Naive thymus-derived CD8-positive, alpha-beta T cell (primary cell): ENCODE results near the gene DNAH12. TPM values are rescaled to one million over a fixed set of nuclear protein-coding genes. Genes with fewer than 3 reads are reported as not detected.

Source experiments
- ATAC-seq, 2 donors: fragments of 150-1000 bp; cut with Tn5 transposase in 1 of 2; sonication (Bioruptor Pico), chemical (Tn5 transposase) in 1 of 2; 1 replicate in 1 of 2; 2 replicates in 1 of 2; pipeline ENCODE4 v1.10.0; 2021; ENCODE audit warnings: mild to moderate bottlenecking in 2 of 2, moderate library complexity in 2 of 2
- POLR2A ChIA-PET: fragments of 350-600 bp; sonication (Branson Sonifier 250); formaldehyde crosslinking; loops from one replicate; lab custom pipeline; 2021; ENCODE audit warnings: antibody characterized with exemption; lab: Charles Lee
- DNase-seq, 10 donors: peaks; one replicate each; pipeline versions ENCODE4 v3.0.0 to v3.0.0-alpha.2; 2020 to 2022
- H3K27ac Mint-ChIP-seq, 10 donors: one replicate each; pipeline ENCODE4 v1.8.0; 2020 to 2022; ENCODE audit warnings: mild to moderate bottlenecking in 10 of 10, mixed read lengths in 10 of 10, moderate library complexity in 4 of 10, inconsistent platforms in 1 of 10
- H3K27me3 Mint-ChIP-seq, 5 donors: one replicate each; pipeline ENCODE4 v1.8.0; 2021 to 2022; ENCODE audit warnings: mixed read lengths in 5 of 5
- H3K36me3 Mint-ChIP-seq, 3 donors: one replicate each; pipeline ENCODE4 v1.8.0; 2020 to 2022; ENCODE audit warnings: mixed read lengths in 3 of 3, mild to moderate bottlenecking in 2 of 3, inconsistent platforms in 1 of 3
- H3K4me1 Mint-ChIP-seq, 4 donors: one replicate each; pipeline ENCODE4 v1.8.0; 2021 to 2022; ENCODE audit warnings: mixed read lengths in 4 of 4
- H3K4me3 Mint-ChIP-seq, 10 donors: one replicate each; pipeline ENCODE4 v1.8.0; 2020 to 2022; ENCODE audit warnings: mild to moderate bottlenecking in 10 of 10, mixed read lengths in 10 of 10, moderate library complexity in 6 of 10, inconsistent platforms in 1 of 10
- H3K9me3 Mint-ChIP-seq, 9 donors: one replicate each; pipeline ENCODE4 v1.8.0; 2020 to 2022; ENCODE audit warnings: mixed read lengths in 9 of 9, mild to moderate bottlenecking in 3 of 9, inconsistent platforms in 1 of 9, moderate library complexity in 1 of 9
- polyA plus RNA-seq, 3 donors: library from polyadenylated mRNA; unstranded; fragments of 300-500 nt; fragmentation: Illumina TruSeq; gene quantifications; one replicate each; pipeline ENCODE4 v1.2.3, GENCODE V29; 2021
- total RNA-seq, 8 experiments: library from RNA in 2 of 8; stranded (reverse) in 2 of 8; gene quantifications; one replicate each; pipeline ENCODE4 v1.2.3 and lab custom pipeline; 2021 to 2026

The DNAH12 gene
- total and polyA plus RNA-seq, 5 experiments from 2014 or later, result 0.65 to 0.66 TPM; not detected in 3

GRCh38 chr3:57287205-57287604 lies 256.9 kb downstream of the DNAH12 start:
- DNase-seq (no peak), ATAC-seq (no peak)
- POLR2A ChIA-PET, result no interaction called here
- no peak overlapping the region for H3K4me3 Mint-ChIP-seq
- peaks cover 0 to 11% (median 2%) of the 10 kb centered on the region in 3 donors for H3K36me3 Mint-ChIP-seq
- no peak overlapping the region for H3K27ac Mint-ChIP-seq
- H3K4me1 Mint-ChIP-seq, result no peaks in the 10 kb centered on the region
- peaks cover 0 to 14% (median 0%) of the 10 kb centered on the region in 9 donors for H3K9me3 Mint-ChIP-seq
- peaks cover 0 to 8% (median 0%) of the 10 kb centered on the region in 5 donors for H3K27me3 Mint-ChIP-seq

- peaks cover 0 to 14% (median 2%) of the 10 kb centered on the region in 9 donors for H3K9me3 Mint-ChIP-seq
- peaks cover 2 to 11% (median 5%) of the 10 kb centered on the region in 3 donors for H3K36me3 Mint-ChIP-seq
- POLR2A ChIA-PET, result no interaction called here
- ATAC-seq, result no peak
- no peaks in the 10 kb centered on the region for H3K4me1 Mint-ChIP-seq
- no peak overlapping the region for H3K4me3 Mint-ChIP-seq
- H3K27ac Mint-ChIP-seq, result no peak overlapping the region
- no peaks in the 10 kb centered on the region for H3K27me3 Mint-ChIP-seq
- DNase-seq, result no peak
These were observed 260.8 kb downstream of the DNAH12 start for GRCh38 chr3:57283334-57283733.

- POLR2A ChIA-PET, result no interaction called here
- ATAC-seq (no peak), DNase-seq (no peak)
- Mint-ChIP-seq H3K36me3 (peaks cover 0 to 5% (median 0%) of the 10 kb centered on the region in 3 donors), H3K4me3 (no peak overlapping the region), H3K4me1 (no peaks in the 10 kb centered on the region), H3K9me3 (peaks cover 0 to 5% (median 2%) of the 10 kb centered on the region in 9 donors), H3K27me3 (no peaks in the 10 kb centered on the region), H3K27ac (peak overlapping the region in 2 of 10 donors; percentile 16 to 30)
These were observed 262.4 kb downstream of the DNAH12 start for GRCh38 chr3:57281715-57282114.

DNA sequence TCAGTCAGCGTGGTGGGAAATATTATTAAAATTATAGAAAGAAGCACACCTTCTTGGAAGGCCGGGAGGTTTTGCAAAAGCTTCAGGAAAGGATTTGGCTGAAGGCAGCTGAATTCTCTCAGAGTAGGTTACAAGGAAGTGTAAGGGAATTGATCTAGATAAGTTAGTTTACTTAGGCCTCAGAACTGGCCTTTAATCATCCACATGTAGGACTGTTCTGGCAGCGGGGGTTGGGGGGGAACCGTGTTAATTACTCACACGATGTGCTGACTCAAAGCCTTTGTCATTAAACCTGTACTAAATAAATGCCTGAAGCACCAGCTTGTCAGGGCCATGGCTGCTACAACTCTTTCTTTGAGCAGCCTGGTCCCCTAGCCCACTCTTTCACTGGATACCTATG lies 264.5 kb downstream of the DNAH12 start:
- ATAC-seq (no peak), DNase-seq (no peak)
- POLR2A ChIA-PET, result no interaction called here
- Mint-ChIP-seq H3K27ac (peak overlapping the region in 1 of 10 donors; percentile 35), H3K9me3 (peaks cover 0 to 4% (median 0%) of the 10 kb centered on the region in 9 donors), H3K4me1 (no peaks in the 10 kb centered on the region), H3K4me3 (no peak overlapping the region), H3K27me3 (no peaks in the 10 kb centered on the region), H3K36me3 (peaks cover 0 to 5% (median 3%) of the 10 kb centered on the region in 3 donors)

- Mint-ChIP-seq H3K27me3 (no peaks in the 10 kb centered on the region), H3K27ac (no peak overlapping the region), H3K36me3 (peaks cover 0 to 10% (median 5%) of the 10 kb centered on the region in 3 donors), H3K4me3 (no peak overlapping the region), H3K9me3 (peaks cover 0 to 4% (median 0%) of the 10 kb centered on the region in 9 donors), H3K4me1 (no peaks in the 10 kb centered on the region)
- DNase-seq (no peak), ATAC-seq (no peak)
- POLR2A ChIA-PET, result no interaction called here
These were observed 265.9 kb downstream of the DNAH12 start for GRCh38 chr3:57278237-57278636.

DNA sequence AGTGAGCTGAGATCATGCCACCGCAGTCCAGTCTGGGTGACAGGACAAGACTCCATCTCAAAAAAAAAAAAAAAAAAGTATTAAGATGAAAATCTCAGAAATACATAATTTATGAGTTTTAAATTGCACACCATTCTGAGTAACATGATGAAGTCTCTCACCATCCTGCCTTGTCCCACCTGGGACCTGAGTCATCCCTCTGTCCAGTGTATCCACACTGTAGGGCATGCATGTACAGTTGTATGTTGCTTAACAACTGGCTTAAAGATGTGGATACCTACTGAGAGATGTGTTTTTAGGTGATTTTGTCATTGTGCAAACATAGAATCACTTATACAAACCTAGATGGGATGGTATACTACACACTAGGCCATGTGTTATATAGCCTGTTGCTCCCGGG lies 268.8 kb downstream of the DNAH12 start:
- H3K36me3 Mint-ChIP-seq, result peaks cover 0 to 28% (median 5%) of the 10 kb centered on the region in 3 donors
- POLR2A ChIA-PET, result no interaction called here
- no peaks in the 10 kb centered on the region for H3K4me1 Mint-ChIP-seq
- H3K27ac Mint-ChIP-seq, result no peak overlapping the region
- no peaks in the 10 kb centered on the region for H3K27me3 Mint-ChIP-seq
- H3K4me3 Mint-ChIP-seq, result no peak overlapping the region
- DNase-seq (no peak), ATAC-seq (no peak)
- H3K9me3 Mint-ChIP-seq, result peaks cover 0 to 4% (median 0%) of the 10 kb centered on the region in 9 donors

- H3K36me3 Mint-ChIP-seq, result peaks cover 0 to 33% (median 5%) of the 10 kb centered on the region in 3 donors
- H3K4me1 Mint-ChIP-seq, result no peaks in the 10 kb centered on the region
- no peak overlapping the region for H3K4me3 Mint-ChIP-seq
- no peaks in the 10 kb centered on the region for H3K27me3 Mint-ChIP-seq
- DNase-seq (no peak), ATAC-seq (no peak)
- peaks cover 0 to 3% (median 0%) of the 10 kb centered on the region in 9 donors for H3K9me3 Mint-ChIP-seq
- H3K27ac Mint-ChIP-seq, result no peak overlapping the region
- POLR2A ChIA-PET, result no interaction called here
These were observed 269.3 kb downstream of the DNAH12 start for GRCh38 chr3:57274845-57275244.

- Mint-ChIP-seq H3K4me3 (no peak overlapping the region), H3K4me1 (peaks cover 0 to 2% (median 0%) of the 10 kb centered on the region in 4 donors), H3K9me3 (peaks cover 0 to 11% (median under 1%) of the 10 kb centered on the region in 9 donors), H3K27ac (no peak overlapping the region), H3K36me3 (peaks cover 34 to 84% (median 47%) of the 10 kb centered on the region in 3 donors), H3K27me3 (no peaks in the 10 kb centered on the region)
- no peak for ATAC-seq
- no peak for DNase-seq
- POLR2A ChIA-PET, result no interaction called here
These were observed 275.7 kb downstream of the DNAH12 start for GRCh38 chr3:57268416-57268815.

GRCh38 chr3:57261929-57262328 lies 282.2 kb downstream of the DNAH12 start:
- Mint-ChIP-seq H3K27me3 (no peaks in the 10 kb centered on the region), H3K4me1 (peaks cover 0 to 4% (median 0%) of the 10 kb centered on the region in 4 donors), H3K27ac (peak overlapping the region in 1 of 10 donors; percentile 15), H3K36me3 (peaks cover 58 to 92% (median 77%) of the 10 kb centered on the region in 3 donors), H3K9me3 (peaks cover 0 to 14% (median 3%) of the 10 kb centered on the region in 9 donors), H3K4me3 (no peak overlapping the region)
- ATAC-seq (no peak), DNase-seq (no peak)
- POLR2A ChIA-PET, result no interaction called here

DNA sequence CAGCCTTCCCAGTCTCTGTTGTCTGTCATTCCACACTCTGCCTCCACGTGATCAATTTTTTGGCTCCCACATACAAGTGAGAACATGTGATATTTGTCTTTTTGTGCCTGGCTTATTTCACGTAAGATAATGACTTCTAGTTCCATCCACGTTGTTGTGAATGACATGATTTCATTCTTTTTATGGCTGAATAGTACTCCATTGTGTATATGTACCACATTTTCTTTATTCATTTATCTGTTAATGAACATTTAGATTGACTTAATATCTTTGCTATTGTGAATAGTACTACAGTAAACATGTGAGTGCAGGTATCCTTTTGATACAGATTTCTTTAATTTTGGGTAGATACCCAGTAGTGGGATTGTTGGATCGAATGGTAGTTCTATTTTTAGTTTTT lies 283.0 kb downstream of the DNAH12 start:
- Mint-ChIP-seq H3K9me3 (peaks cover 0 to 14% (median 3%) of the 10 kb centered on the region in 9 donors), H3K27me3 (no peaks in the 10 kb centered on the region), H3K4me1 (peaks cover 0 to 4% (median 0%) of the 10 kb centered on the region in 4 donors), H3K27ac (no peak overlapping the region), H3K36me3 (peaks cover 51 to 86% (median 71%) of the 10 kb centered on the region in 3 donors), H3K4me3 (no peak overlapping the region)
- DNase-seq (no peak), ATAC-seq (no peak)
- POLR2A ChIA-PET, result no interaction called here

DNA sequence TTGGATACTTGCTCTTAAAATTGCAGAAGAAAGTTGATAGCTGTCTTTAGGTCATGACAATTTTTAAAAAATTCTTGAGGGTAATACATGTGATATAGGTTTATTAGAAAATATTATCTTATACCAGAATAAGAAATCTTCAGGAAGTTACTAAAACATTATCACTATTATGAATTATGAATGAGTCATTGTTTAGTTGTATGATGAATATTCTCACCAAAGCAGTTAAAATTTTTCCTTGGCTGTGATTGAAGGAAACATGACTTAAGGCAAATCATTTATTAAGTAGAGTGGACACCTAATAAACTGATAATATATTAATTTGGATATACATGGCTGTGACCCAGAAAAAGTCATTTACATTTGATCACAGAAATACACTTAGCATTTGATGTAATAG lies 286.5 kb downstream of the DNAH12 start:
- H3K27ac Mint-ChIP-seq, result no peak overlapping the region
- POLR2A ChIA-PET, result no interaction called here
- H3K4me1 Mint-ChIP-seq, result peaks cover 0 to 4% (median 0%) of the 10 kb centered on the region in 4 donors
- H3K27me3 Mint-ChIP-seq, result no peaks in the 10 kb centered on the region
- H3K36me3 Mint-ChIP-seq, result peaks cover 29 to 73% (median 43%) of the 10 kb centered on the region in 3 donors
- no peak overlapping the region for H3K4me3 Mint-ChIP-seq
- no peak for ATAC-seq
- H3K9me3 Mint-ChIP-seq, result peaks cover 0 to 4% (median 0%) of the 10 kb centered on the region in 9 donors
- no peak for DNase-seq

DNA sequence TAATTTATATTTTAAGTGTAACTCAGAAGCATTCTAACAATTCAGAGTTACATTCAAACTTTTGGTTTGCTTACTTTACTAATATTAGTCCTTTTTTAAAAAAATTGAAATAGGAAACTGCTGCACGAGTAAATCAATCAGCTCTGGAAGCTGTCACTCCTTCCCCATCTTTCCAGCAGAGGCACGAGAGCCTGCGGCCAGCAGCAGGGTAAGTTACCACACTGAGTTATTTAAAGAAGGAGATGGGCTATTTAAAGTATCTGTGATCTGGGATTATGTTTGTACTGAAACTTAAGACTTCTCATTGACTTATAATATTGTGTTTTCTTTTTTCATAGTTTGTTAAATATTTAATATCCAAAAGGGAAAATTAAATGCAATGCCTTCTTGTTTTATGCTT lies 287.3 kb downstream of the DNAH12 start:
- H3K27ac Mint-ChIP-seq, result peak overlapping the region in 6 of 10 donors; percentile 2 to 29 (median 14)

DNA sequence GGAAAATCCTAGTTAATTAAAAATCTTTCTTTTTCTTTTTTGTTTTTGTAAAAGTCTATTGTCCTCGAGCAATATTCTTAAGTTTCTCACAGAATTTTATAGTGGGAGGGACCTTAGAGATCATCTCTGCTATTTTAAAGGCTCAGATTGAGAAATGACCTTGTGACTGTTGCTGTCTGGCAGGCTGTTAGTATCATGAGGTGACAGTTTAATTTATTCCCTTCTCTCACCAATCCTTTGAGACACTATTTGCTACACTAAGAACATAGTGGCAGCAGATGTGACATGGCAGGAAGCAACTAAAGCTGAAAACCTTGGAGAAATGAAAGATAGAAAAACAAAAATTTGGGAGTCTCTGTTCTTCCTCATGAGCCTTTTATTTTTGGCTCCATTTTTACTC lies 291.7 kb downstream of the DNAH12 start:
- Mint-ChIP-seq H3K9me3 (no peaks in the 10 kb centered on the region), H3K4me3 (no peak overlapping the region), H3K27me3 (no peaks in the 10 kb centered on the region), H3K27ac (peak overlapping the region in 1 of 10 donors; percentile 43), H3K36me3 (peaks cover 8 to 69% (median 14%) of the 10 kb centered on the region in 3 donors), H3K4me1 (peaks cover 0 to 4% (median 0%) of the 10 kb centered on the region in 4 donors)
- POLR2A ChIA-PET, result no interaction called here
- DNase-seq (no peak), ATAC-seq (no peak)

More for the DNA sequence above, 287.3 kb downstream of the DNAH12 start:
- no peaks in the 10 kb centered on the region for H3K27me3 Mint-ChIP-seq
- POLR2A ChIA-PET, result interaction anchor here (0.5 kb wide), 1 partner anchor 10 kb away, joined by 3 read pairs; no protein-coding TSS in a partner anchor
- DNase-seq (no peak), ATAC-seq (no peak)
- peaks cover 0 to 1% (median 0%) of the 10 kb centered on the region in 9 donors for H3K9me3 Mint-ChIP-seq
- no peak overlapping the region for H3K4me3 Mint-ChIP-seq
- H3K4me1 Mint-ChIP-seq, result peaks cover 0 to 4% (median 0%) of the 10 kb centered on the region in 4 donors
- H3K36me3 Mint-ChIP-seq, result peaks cover 23 to 73% (median 38%) of the 10 kb centered on the region in 3 donors
